ENCODE results near the gene INSR.
"Not testable (repeated sequence)": the region's sequence is repeated elsewhere in the genome, so short reads cannot be mapped to it uniquely, and the experiment has no call there.

Gene INSR

DNA sequence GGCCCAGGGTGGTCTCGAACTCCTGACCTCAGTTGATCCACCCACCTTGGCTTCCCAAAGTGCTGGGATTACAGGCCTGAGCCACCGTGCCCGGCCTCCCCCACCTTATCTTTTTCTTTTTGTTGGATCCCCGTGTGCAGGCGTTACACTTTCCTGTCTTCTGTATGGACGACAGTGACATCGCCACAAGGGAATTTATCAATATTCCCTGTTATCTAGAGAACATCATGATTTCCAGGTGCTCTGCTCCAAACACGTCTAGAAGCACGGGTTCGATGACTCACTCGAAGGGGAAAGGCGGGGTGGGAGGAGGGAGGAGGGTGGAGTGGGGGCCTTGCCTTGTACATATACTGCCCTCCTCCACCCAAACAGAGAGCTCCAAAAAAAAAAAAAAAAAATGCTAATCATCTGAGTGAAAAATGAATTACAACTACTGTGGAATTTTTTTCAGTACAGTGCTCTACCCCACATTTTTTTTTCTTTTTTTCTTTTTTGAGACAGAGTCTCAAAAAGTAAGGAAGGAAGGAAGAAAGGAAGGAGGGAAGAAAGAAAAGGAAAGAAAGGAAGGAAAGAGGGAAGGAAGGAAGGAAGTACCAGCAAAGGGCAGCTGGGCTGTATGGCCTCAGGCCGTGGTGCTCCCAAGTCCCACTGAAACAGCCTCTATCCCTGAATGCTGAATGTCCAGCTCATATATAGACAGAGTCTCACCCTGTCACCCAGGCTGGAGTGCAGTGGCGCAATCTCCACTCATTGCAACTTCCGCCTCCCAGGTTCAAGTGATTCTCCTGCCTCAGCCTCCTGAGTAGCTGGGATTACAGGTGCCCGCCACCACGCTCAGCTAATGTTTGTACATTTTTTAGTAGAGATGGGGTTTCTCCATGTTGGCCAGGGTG, 36.8 kb downstream of the INSR start:
- no peak for FAIRE-seq

DNA sequence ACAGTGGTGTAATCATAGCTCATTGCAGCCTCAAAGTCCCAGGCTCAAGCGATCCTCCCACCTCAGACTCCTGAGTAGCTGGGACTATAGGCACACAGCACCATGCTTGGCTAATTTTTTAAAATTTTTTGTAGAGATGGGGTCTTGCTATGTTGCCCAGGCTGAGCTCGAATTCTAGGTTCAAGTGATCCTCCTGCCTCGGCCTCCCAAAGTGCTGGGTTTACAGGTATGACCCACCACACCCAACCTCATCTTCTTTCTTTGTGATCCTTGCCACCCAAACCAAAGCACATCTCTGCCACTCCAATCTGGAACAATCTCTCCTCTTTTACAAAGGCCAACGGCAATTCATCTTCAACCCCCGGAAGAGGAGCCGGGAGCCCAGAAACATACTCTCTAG, 38.6 kb downstream of the INSR start:
- no peak for FAIRE-seq

DNA sequence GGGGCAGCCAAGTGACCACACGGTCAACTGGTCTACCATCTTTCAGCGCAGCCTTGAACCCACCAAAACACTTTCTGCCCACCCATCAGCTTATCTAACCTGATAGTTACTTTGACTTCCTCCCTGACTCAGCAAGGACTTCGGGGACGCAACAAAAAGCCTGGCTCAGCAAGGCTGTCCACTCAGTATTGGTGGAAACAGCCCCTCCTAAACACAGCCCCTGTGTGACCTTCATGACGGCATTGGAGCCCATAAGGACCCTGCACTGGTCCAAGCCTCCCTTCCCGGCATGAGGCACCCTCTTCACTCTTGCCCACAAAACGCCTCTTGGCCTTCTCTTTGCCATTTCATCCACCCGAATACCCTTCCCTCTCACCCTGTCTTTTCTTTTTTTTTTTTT, 39.1 kb downstream of the INSR start:
- no peak for FAIRE-seq

DNA sequence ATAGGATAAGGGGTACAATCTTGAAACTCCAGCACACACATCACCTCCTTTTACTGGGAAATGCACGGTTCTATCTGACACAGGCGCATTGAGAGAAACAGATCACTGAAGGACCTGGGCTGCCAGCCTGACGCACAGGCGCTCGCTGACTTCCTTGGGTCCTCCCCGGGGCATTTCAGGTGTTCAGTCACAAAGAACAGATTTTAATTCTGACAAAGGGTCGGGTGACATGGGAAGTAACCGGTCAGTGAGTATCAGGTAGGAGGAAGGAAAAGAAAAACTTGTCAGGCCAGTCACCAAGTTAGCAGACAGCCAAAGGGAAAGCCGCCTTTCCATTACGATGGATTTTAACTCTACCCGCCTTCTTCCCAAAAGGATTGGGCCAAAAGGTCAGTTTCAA, 39.6 kb downstream of the INSR start:
- no peak for FAIRE-seq

DNA sequence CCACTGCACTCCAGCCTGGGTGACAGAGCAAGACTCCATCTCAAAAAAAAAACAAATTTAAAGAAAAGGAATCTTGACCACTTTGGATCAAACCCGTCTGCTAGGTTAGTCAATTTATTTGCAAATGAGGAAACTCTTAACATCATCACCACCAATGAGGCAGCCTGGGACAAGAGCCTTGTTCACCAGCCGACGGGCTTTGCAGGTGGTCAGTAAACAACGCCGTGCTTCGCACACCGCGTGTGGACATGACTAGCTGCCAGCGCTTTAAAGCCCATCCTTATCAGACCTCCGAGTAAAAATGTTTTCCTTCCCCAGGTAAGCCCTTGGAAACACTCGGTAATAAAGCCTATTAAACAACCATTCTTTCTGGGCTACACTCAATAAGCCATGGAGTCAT, 41.9 kb downstream of the INSR start:
- no peak for FAIRE-seq

DNA sequence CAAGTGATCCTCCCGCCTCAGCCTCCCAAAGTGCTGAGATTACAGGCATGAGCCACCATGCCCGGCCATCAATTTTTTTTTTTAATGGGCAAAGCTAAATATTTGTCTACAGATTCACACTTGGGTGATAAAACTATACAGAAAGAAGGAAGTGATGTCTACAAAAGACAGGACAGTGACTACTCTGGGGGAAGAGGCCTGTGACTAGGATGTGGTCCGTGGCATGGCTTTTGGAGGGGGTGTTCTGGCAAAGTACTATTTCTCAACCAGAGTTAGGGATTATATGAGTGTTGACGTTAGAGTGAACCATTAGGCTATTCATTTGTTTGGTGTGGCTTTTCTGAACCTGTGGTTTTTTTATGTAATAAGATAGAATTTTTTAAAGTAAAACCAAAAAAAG, 42.7 kb downstream of the INSR start:
- FAIRE-seq, result no peak

DNA sequence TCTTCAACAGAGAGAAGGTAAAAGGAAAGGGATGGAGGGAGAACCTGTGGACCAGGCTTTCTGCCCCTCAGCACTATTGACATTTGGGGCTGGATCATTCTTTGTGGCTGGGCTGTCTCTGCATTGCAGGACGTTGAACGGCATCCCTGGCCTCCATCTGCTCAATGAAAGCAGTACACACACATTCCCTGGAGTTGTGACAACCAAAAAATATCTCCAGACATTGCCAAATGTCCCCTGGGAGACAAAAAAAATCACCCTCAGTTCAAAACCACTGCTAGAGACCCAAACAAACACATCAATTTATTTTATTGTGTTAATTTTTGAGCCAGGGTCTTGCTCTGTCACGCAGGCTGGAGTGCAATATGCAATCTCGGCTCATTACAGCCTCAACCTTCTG, 43.3 kb downstream of the INSR start:
- no peak for FAIRE-seq

DNA sequence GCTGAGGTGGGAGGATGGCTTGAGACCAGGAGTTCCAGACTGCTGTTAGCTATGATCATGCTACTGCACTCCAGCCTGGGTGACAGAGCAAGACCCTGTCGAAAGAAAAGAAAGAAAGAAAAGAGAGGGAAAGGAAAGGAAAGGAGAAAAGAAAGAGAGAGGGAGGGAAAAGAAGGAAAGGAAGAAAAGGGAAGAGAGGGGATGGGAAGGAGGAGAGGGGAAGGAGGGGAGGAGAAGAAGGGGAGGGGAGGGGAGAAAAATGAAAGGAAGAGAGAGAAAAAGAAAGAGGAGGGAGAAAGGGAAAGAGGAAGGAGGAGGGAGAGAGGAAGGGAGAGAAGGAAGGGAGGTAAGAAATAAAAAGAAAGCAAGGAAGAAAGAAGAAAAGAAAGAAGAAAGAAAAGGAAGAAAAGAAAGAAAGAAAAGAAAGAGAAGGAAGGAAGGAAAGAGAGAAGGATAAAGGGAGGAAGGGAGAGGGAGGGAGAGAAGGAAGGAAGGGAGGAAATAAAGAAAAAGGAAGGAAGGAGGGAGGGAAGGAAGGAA, 44.1 kb downstream of the INSR start:
- FAIRE-seq, result no peak

DNA sequence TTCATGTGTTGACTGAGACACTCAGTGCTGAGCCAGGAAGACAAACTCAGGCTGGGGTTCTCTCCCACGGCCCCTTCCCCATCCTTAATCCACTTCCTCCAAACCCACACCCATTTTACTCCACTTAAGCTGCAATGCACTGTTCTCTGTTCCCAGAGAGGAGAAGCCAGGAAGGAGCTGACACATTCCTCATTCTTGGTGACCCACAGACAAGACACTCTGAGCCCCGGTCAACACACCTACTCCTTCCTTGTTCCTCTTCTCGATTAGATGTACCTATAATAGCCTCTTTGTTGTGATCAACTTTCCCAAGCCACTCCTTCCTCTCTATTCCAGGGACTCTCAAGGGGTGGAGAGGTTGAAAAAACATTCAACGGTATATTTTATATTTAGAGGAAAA, 47.1 kb downstream of the INSR start:
- FAIRE-seq, result no peak

DNA sequence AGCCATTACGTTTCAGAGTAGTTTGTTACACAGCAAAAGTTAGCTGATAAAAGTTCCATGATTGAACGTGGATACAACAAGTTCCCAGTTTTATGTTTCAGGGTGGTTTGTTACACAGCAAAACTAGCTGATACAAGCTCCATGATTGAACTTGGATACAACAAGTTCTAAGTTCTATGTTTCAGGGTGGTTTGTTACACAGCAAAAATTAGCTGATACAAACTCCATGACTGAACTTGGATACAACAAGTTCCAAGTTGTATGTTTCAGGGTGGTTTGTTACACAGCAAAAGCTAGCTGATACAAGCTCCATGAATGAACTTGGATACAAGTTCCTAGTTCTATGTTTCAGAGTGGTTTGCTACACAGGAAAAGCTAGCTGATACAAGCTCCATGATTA, 47.6 kb downstream of the INSR start:
- FAIRE-seq, result no peak

DNA sequence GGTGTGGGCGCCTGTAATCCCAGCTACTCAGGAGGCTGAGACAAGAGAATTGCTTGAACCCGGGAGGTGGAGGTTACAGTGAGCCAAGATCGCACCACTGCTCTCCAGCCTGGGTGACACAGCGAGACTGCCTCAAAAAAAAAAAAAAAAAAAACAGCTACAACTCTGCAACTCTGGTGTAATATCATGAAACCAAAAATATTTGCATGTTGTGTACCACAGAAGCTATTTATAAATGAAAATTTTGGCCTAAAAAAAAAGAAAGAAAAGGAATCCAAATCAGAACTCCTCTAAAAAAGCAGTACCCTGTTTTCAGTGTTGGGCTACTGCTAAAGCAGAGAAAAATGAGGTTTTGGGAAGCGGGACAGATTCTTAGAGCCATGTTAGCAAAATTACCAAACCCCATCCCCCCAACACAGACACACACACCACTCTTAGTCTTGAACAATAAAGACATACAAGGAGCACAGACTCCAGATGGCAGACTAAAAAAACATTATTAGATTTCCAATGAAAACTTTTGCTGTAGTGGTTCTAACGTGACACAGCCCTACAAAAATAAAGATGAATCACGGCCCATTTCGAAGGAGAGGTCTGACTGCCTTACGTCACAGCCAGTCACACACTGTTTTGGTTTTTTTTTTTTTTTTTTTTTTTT, 51.5 kb downstream of the INSR start:
- no peak for FAIRE-seq

DNA sequence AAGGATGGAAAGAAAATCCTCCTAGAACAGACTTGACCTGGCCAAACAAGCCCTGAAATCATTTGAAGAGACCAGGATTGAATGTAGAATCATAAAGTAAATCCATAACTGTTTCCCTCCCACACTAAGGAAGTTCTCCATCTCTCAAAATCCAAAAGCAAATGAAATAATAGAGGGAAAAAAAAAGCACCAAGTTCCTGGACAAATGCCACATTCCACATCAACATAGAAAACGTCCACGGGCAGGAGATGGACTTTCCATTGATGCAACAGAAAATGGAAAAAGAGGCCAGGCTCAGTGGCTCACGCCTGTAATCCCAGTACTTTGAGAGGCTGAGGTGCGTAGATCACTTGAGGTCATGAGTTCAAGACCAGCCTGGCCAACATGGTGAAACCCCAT, 56.2 kb downstream of the INSR start:
- FAIRE-seq, result no peak

DNA sequence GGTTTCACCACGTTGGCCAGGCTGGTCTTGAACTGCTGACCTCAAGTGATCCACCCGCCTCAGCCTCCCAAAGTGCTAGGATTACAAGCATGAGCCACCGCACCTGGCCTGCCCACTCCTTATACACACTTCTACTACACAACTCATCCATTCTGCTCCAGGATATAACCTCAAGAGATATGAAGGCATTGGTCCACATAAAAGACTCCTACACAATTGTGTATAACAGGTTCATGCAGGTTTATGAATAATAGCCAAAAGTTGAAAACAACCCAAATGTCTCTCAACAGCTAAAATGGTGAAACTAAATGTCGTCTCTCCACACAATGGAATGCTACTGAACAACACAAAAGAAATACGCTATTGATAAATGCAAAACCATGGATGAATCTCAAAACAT, 58.1 kb downstream of the INSR start:
- no peak for FAIRE-seq

DNA sequence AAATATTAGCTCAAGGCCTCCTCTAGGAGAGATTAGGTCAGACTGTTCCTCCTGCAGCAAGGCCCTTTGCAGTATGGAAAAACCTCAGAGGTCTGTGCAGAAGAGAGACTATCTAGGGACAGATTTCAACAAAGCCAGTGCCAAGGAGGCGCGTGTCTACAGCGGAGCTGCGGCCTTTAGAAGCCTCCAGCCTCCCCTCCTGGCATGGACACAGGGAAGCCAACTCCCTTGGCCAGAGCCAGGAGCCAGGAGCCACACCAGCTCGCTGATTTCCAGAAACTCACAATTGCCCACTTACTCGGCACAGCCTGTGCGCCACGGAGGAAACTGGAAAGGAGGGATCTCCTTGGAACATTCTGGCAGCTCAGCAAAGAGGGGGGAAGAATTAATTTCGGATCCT, 63.4 kb downstream of the INSR start:
- no peak for FAIRE-seq

DNA sequence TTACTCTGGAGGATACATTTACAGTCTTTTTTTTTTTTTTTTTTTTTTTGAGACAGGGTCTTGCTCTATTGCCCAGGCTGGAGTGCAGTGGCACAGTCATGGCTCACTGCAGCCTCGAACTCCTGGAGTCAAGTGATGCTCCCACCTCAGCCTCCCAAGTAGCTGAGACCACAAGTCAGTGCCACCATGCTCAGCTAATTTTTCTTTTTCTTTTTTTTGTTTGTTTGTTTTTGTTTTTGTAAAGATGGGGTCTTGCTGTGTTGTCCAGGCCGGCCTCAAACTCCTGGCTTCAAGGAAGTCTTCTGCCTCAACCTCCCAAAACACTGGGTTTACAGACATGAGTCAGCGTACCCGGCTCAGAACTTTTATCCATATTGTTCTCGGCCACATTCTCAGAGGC, 64.5 kb downstream of the INSR start:
- FAIRE-seq, result no peak

DNA sequence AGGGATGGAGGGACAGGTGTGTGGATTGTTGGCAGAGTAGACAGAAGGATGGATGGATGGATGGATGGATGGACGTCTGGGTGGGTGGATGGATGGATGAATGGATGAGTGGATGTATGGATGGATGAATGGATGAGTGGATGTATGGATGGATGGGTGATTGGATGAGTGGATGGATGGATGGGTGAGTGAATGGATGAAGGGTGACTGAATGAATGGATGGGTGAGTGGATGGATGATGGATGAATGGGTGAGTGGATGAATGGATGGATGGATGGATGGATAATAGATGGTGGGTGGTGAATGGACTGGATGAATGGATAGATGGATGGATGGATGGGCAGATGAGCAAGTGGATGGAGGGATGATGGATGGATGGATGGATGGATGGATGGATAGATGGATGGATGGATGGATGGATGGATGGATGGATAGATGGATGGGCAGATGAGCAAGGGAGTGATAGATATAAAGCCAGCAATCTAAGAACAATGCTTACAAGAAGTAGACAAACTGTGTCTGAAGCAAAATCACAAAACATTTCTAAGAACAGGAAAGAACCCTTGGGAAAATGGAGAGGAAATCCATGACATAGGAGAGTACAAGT, 65.2 kb downstream of the INSR start:
- FAIRE-seq, result no peak

DNA sequence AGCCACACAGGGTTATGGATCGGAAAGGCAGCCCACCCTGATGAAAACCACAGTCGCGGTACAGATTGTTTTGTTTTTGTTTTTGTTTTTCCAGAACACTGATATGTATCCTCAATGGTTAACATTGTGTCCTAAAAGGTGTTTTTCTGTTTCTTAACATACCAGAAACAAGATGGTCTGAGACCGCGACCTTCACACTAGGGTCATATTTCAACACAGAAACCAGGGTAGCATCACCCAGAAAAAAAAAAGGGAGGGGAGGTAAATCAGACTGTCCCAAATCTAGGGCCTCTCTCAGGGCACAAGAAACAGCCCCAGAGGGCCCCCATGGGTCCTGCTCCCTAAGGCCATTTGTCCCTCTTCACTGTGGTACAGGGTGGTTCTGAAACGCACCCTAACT, 66.5 kb downstream of the INSR start:
- no peak for FAIRE-seq

DNA sequence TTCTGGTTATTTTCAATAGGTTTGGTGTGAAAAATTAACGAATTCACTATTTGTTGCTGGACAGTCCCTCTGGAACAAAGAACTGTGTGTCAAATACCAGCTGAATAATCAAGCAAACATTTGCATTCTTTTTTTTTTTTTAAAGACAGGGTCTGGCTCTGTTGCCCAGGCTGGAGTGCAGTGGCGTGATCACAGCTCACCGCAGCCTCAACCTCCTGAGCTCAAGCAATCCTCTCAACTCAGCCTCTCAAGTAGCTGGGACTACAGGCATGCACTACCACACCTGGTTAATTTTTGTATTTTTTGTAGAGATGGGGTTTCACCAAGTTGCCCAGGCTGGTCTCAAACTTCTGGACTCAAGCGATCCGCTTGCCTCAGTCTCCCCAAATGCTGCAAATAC, 67.1 kb downstream of the INSR start:
- not testable (repeated sequence) for FAIRE-seq

DNA sequence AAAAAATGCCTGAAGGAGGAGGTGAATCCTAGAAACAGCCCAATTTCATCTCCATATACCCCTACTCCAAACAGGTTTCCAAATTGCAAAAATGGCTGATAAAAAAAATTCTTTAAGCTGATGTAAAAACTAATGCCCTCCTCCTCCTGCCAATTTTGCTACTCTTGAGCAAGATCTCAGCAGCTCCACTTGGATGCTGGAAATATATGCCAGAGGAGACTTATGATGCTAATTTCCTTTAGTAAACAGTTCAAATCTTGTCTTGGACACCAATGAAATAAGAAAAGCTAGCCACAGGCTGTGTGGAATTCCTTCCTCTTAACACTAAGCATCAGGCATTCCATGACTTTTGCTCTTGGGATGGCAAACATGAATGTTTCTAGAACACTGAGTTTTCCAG, 67.5 kb downstream of the INSR start:
- FAIRE-seq, result no peak

DNA sequence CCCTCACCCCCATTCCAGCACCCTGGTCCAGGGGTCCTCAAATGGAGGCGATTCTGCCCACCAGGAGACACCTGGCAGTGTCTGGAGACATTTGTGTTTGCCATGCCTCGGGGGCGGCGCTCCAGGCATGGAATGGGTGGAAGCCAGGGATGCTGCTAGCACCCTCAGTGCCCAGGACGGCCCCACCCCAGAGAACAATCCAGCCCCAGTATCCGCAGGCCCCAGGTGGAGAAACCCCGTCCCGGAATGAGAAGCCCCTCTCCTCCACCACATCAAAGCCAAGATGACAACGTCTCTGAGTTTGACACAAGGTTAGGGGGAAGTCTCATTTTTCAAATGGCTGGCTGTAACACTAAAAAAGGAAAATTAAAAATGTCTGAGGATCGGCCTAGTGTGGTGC, 68.5 kb downstream of the INSR start:
- FAIRE-seq, result no peak

DNA sequence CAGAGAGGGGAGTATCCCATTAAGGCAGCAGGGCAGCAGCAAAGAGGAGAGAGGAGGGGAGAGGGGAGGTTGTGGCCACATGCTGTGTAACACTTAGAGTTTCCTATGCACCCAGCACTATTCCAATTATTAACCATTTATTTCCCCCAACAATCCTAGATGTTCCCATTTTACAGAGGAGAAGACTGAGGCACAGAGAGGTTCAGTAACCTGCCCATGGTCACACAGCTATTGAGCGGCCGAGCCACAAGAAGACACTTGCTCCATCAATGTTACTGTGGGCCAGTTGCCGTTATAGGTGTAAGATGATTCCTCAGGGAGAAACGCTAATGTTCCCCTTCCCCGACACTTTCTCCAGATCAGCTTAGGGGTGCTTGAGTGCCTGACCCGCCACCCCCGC, 69.2 kb downstream of the INSR start:
- no peak for FAIRE-seq

DNA sequence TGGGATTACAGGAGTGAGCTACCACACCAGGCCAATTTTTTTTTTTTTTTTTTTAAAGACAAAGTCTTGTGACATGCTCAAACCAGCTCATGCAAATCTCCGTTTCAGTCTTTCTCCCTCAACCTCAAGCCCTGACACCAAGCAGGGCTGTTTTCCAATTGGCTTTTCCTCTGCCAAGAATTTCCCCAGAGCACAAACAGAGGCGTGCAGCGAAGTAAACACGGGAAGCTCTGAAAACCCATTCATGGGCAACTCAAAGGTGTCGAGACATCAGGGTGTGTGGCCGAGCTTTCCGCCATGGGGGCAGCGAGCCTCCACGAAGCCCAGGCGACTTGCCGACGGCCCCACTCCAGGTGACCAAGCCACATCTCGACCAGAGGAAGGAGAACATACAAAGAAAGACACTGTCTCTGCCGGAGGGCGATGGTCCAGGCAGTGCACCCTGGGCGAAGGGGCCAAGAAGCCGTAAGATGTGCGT, 70.0 kb downstream of the INSR start:
- no peak for FAIRE-seq

DNA sequence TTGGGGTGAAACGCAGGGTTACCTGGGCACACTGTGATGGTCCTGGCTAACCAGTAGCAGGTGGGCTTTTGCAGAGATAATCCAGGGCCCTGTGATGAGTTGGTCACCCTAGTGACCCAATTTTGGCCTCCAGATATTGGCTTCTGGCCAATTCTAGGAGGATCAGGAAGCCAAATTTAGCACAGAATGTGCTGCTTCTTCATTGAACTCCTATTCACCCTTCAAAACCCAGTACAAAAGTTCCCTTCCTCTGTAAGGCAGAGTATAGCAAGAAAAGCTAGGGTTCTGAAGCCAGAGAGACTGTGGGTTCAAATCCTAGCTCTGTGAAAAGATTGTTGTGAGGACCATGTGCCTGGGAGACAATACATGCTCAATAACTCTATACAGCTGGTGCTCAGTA, 70.8 kb downstream of the INSR start:
- no peak for FAIRE-seq

DNA sequence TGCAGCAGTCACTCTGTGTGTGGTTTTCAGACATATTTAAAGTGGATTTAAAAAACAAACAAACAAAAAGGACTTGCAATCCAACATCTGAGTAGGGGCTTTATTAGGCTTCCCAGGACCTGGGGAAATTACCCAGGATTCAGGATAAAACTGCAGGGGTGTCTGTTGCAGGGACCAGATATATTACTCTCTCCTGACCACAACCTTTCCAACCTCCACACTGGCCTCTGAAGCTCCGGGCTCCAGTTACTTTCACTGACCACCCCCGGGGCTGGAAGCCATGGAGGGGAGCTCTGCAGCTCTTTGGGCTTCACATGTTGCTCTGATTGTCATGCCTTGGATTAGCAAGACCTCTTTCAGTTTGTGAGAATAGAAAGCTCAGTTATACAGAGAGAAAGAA, 75.2 kb downstream of the INSR start:
- no peak for FAIRE-seq

Measured in G401.6 (cell line).